Progenitor cell of endocrine pancreas (in vitro differentiated cells): ENCODE measurements around the gene RASAL2. TPM values are rescaled to one million over a fixed set of nuclear protein-coding genes. Genes with fewer than 3 reads are reported as not detected.

ENCODE experiments used
- DNase-seq: peaks from one replicate; pipeline ENCODE4 v3.0.0; 2021; ENCODE audit warnings: low spot score; ENCODE audit not compliant: unreplicated experiment
- H3K27ac Mint-ChIP-seq: 2 replicates; pipeline ENCODE4 v1.8.0; 2021; ENCODE audit warnings: mild to moderate bottlenecking, moderate library complexity, mixed read lengths
- H3K27me3 Mint-ChIP-seq: 2 replicates; pipeline ENCODE4 v1.8.0; 2021; ENCODE audit warnings: mixed read lengths
- H3K36me3 Mint-ChIP-seq: 2 replicates; pipeline ENCODE4 v1.8.0; 2022; ENCODE audit warnings: mixed read lengths; ENCODE audit not compliant: insufficient read depth
- H3K4me1 Mint-ChIP-seq: 2 replicates; pipeline ENCODE4 v1.8.0; 2021; ENCODE audit warnings: low read depth, mixed read lengths
- H3K4me3 Mint-ChIP-seq: 2 replicates; pipeline ENCODE4 v1.8.0; 2021; ENCODE audit warnings: low read depth, mild to moderate bottlenecking, moderate library complexity, mixed read lengths
- H3K9me3 Mint-ChIP-seq: 2 replicates; pipeline ENCODE4 v1.8.0; 2021; ENCODE audit warnings: low read depth, mixed read lengths
- total RNA-seq: library from RNA; stranded (reverse); gene quantifications from 2 replicates; pipeline ENCODE4 v1.2.1, GENCODE V29; 2021
- TF ChIP-seq, protein P1 (sequence below): fragments of 200-600 bp; sonication (generic); IDR thresholded peaks from one replicate; pipeline ENCODE4 v1.5.0; 2021; ENCODE audit warnings: antibody characterized with exemption, mild to moderate bottlenecking; ENCODE audit not compliant: unreplicated experiment

Gene RASAL2
- total RNA-seq, 1 donor from 2014 or later = 28.5 TPM

- TF ChIP-seq, protein P1, sequence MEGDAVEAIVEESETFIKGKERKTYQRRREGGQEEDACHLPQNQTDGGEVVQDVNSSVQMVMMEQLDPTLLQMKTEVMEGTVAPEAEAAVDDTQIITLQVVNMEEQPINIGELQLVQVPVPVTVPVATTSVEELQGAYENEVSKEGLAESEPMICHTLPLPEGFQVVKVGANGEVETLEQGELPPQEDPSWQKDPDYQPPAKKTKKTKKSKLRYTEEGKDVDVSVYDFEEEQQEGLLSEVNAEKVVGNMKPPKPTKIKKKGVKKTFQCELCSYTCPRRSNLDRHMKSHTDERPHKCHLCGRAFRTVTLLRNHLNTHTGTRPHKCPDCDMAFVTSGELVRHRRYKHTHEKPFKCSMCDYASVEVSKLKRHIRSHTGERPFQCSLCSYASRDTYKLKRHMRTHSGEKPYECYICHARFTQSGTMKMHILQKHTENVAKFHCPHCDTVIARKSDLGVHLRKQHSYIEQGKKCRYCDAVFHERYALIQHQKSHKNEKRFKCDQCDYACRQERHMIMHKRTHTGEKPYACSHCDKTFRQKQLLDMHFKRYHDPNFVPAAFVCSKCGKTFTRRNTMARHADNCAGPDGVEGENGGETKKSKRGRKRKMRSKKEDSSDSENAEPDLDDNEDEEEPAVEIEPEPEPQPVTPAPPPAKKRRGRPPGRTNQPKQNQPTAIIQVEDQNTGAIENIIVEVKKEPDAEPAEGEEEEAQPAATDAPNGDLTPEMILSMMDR = no peak
- no peak overlapping the region for H3K27ac Mint-ChIP-seq
- H3K27me3 Mint-ChIP-seq = no peaks in the 10 kb centered on the region
- no peaks in the 10 kb centered on the region for H3K36me3 Mint-ChIP-seq
- H3K4me1 Mint-ChIP-seq = no peaks in the 10 kb centered on the region
- H3K4me3 Mint-ChIP-seq = no peak overlapping the region
- H3K9me3 Mint-ChIP-seq = no peaks in the 10 kb centered on the region
- no peak for DNase-seq
Measured at GRCh38 chr1:178528228-178528952, 434.5 kb downstream of the RASAL2 start.

GRCh38 chr1:178528953-178529335 is 435.0 kb downstream of the RASAL2 start:
- TF ChIP-seq, protein P1 = no peak
- H3K9me3 Mint-ChIP-seq = no peaks in the 10 kb centered on the region
- H3K4me1 Mint-ChIP-seq = no peaks in the 10 kb centered on the region
- no peak for DNase-seq
- no peaks in the 10 kb centered on the region for H3K27me3 Mint-ChIP-seq
- no peak overlapping the region for H3K4me3 Mint-ChIP-seq
- H3K27ac Mint-ChIP-seq = no peak overlapping the region
- no peaks in the 10 kb centered on the region for H3K36me3 Mint-ChIP-seq

- Mint-ChIP-seq H3K36me3 (no peaks in the 10 kb centered on the region), H3K9me3 (no peaks in the 10 kb centered on the region), H3K4me1 (no peaks in the 10 kb centered on the region), H3K4me3 (no peak overlapping the region), H3K27me3 (no peaks in the 10 kb centered on the region), H3K27ac (no peak overlapping the region)
- DNase-seq = no peak
- TF ChIP-seq, protein P1 = no peak
Measured at GRCh38 chr1:178529364-178530036, 435.6 kb downstream of the RASAL2 start.

GRCh38 chr1:178530037-178530402 is 436.1 kb downstream of the RASAL2 start:
- no peak for DNase-seq
- H3K27ac Mint-ChIP-seq = no peak overlapping the region
- H3K9me3 Mint-ChIP-seq = no peaks in the 10 kb centered on the region
- TF ChIP-seq, protein P1 = no peak
- no peaks in the 10 kb centered on the region for H3K4me1 Mint-ChIP-seq
- H3K27me3 Mint-ChIP-seq = no peaks in the 10 kb centered on the region
- no peaks in the 10 kb centered on the region for H3K36me3 Mint-ChIP-seq
- no peak overlapping the region for H3K4me3 Mint-ChIP-seq

DNA sequence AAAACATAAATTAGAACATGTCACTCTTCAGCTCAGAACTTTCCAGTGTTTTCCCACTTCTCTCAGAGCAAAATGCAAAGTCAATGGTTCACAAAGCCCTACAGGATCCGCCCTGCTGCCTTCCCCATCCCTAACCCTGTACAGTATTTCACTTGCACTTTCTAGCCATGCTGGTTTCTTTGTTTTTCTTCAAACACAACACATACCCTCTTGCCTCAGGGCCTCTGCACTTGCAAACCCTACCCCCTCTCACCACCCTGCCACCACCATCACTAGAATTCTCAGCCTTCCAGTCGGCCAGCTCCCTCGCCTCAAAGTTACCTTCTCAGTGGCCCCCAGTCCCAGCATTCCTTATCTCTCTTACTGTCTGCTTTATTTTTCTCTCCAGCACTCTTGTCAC is 436.6 kb downstream of the RASAL2 start:
- Mint-ChIP-seq H3K27me3 (no peaks in the 10 kb centered on the region), H3K27ac (peak overlapping the region; percentile 38)
- TF ChIP-seq, protein P1 = no peak

More for the DNA sequence above, 436.6 kb downstream of the RASAL2 start:
- no peak for DNase-seq
- Mint-ChIP-seq H3K9me3 (no peaks in the 10 kb centered on the region), H3K36me3 (no peaks in the 10 kb centered on the region), H3K4me3 (no peak overlapping the region), H3K4me1 (no peaks in the 10 kb centered on the region)
